Measurements from ENCODE around the gene LIM2.

LIM2 gene

GRCh38 chr19:51396175-51396574 lies 8.4 kb upstream of the LIM2 start:
- no peak for DNase-seq (ENCODE audit: low read depth)

GRCh38 chr19:51394050-51394836 lies 6.5 kb upstream of the LIM2 start:
- peak; percentile 74 for DNase-seq (ENCODE audit: low read depth)

- no peak for DNase-seq (ENCODE audit: low read depth)
These were observed 4.9 kb upstream of the LIM2 start for GRCh38 chr19:51392701-51393100.

GRCh38 chr19:51391073-51391611 lies 3.4 kb upstream of the LIM2 start:
- no peak for DNase-seq (ENCODE audit: low read depth)

GRCh38 chr19:51389143-51389542 lies 1.4 kb upstream of the LIM2 start:
- no peak for DNase-seq (ENCODE audit: low read depth)

GRCh38 chr19:51386882-51387520 lies 773 bp downstream of the LIM2 start:
- no peak for DNase-seq (ENCODE audit: low read depth)

- DNase-seq (ENCODE audit: low read depth): no peak
These were observed 5.8 kb downstream of the LIM2 start for GRCh38 chr19:51382004-51382403.

- DNase-seq (ENCODE audit: low read depth): no peak
These were observed 7.4 kb downstream of the LIM2 start for GRCh38 chr19:51380379-51380778.

- no peak for DNase-seq (ENCODE audit: low read depth)
These were observed 10.4 kb downstream of the LIM2 start for GRCh38 chr19:51377422-51377821.

GRCh38 chr19:51375504-51376221 lies 12.1 kb downstream of the LIM2 start:
- no peak for DNase-seq (ENCODE audit: low read depth)

- peak; percentile 76 for DNase-seq (ENCODE audit: low read depth)
These were observed 14.9 kb downstream of the LIM2 start, which contains the start of gene NKG7 for GRCh38 chr19:51372649-51373504. Gene NKG7 (minus strand): TSS chr19:51372654. CDS start chr19:51372535, 119 bp downstream.

GRCh38 chr19:51372021-51372648 lies 15.6 kb downstream of the LIM2 start:
- DNase-seq (ENCODE audit: low read depth): no peak

- no peak for DNase-seq (ENCODE audit: low read depth)
These were observed 16.5 kb downstream of the LIM2 start for GRCh38 chr19:51371186-51371690.

- no peak for DNase-seq (ENCODE audit: low read depth)
These were observed 17.5 kb downstream of the LIM2 start for GRCh38 chr19:51370230-51370629.

GRCh38 chr19:51368366-51369282 lies 19.1 kb downstream of the LIM2 start, which contains the start of gene CLDND2:
Gene CLDND2 (minus strand): TSS chr19:51369003. CDS start chr19:51368577, 426 bp downstream.
- no peak for DNase-seq (ENCODE audit: low read depth)

- DNase-seq (ENCODE audit: low read depth): peak; percentile 95
These were observed 20.0 kb downstream of the LIM2 start for GRCh38 chr19:51367565-51368365.

GRCh38 chr19:51367255-51367564 lies 20.6 kb downstream of the LIM2 start:
- DNase-seq (ENCODE audit: low read depth): no peak

- peak; percentile 88 for DNase-seq (ENCODE audit: low read depth)
These were observed 21.2 kb downstream of the LIM2 start for GRCh38 chr19:51366389-51367254.
